Measurements from ENCODE around the gene CCDC200. TPM values are rescaled to one million over a fixed set of nuclear protein-coding genes. Genes with fewer than 3 reads are reported as not detected.
A peak's percentile ranks its signal among the peaks of the same experiment; 100 is the strongest.
"Not testable (repeated sequence)": the region's sequence is repeated elsewhere in the genome, so short reads cannot be mapped to it uniquely, and the experiment has no call there.

The CCDC200 gene
- total and polyA plus RNA-seq, 9 donors = 0.12 to 0.57 (median 0.30) TPM; not detected in 4

DNA sequence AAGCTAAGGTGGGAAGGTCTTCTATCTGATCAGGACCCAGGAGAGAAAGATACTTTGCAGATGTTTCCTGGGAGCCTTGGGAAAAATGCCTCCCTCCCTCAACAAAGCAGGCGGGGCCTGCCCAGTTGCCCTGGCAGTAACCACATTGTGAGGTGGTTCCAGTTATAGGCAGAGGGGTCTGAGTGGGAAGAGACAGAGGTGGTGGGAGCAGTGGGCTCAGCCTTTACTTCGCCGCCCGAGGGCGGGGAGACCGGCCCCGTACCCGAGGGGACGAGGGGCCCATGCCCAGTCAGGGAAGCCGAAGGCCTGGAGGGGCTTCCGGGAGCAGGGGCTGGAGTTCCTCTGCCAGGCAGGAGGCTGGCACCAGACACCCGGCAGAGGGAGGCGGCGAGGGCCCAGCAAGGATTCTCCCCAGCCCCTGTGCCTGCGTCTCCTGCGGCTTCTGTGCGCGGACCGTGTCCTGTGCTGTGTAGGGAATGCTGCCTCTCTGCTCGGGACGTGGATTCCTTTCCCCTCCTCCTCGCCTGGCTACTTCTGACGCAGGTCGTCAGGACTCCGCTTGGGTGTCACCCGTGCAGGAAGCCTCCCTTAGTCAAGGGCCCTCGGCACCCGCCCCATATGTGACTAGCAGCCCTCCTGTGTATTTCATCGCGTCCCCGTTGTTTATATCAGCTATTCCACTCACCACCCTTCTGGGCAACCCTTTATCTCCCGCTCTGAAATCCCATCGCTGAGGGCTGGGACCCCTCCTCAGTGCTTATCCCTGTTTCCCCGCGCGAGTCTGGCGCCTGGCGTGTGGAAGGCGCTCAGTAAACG is 3.0 kb upstream of the CCDC200 start:
- intact Hi-C loops (cut with DNase I); H3K27me3 ChIP-seq; H3K36me3 ChIP-seq; H3K9me3 ChIP-seq; H3K27ac ChIP-seq; H3K4me1 ChIP-seq (ENCODE audit: insufficient read depth): not testable (repeated sequence)
- peak in 1 of 5 donors; percentile 18 for DNase-seq
- 49 to 72% (median 61%) methylated on average over 17 to 27 of the region's 40 CpGs for WGBS, 3 donors
- H3K4me3 ChIP-seq = peak overlapping the region; percentile 0

DNA sequence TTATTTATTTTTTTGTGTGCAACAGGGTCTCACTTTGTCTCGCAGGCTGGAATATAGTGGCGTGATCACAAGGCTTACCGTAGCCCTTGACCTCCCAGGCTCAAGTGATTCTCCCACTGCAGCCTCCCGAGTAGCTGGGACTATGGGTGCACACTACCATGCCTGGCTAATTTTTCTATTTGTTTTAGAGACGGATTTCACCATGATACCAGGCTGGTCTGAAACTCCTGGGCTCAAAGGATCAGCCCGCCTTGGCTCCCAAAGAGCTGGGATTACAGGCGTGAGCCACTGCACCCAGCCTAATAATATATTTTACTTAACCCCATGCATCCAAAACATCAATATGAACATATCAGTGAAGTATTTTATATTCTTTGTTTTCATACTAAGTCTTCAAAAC is 2.0 kb downstream of the CCDC200 start:
- Histone ChIP-seq H3K27me3 (no peaks in the 10 kb centered on the region), H3K9me3 (no peaks in the 10 kb centered on the region), H3K36me3 (no peaks in the 10 kb centered on the region), H3K27ac (no peak overlapping the region), H3K4me1 (ENCODE audit: insufficient read depth) (no peaks in the 10 kb centered on the region), H3K4me3 (no peak overlapping the region)
- WGBS, 3 donors = 90 to 94% (median 94%) methylated on average over 7 of the region's 7 CpGs
- intact Hi-C loops (cut with DNase I) = loop anchor here in 1 of 4 donors (5.0 kb wide), 1 partner anchor 154 kb away; no protein-coding TSS in a partner anchor
- TF ChIP-seq EP300 (IDR thresholded peaks at IDR 0.05) (no peak), POLR2A (IDR thresholded peaks at IDR 0.05) (no peak)
- TF ChIP-seq, protein P1, sequence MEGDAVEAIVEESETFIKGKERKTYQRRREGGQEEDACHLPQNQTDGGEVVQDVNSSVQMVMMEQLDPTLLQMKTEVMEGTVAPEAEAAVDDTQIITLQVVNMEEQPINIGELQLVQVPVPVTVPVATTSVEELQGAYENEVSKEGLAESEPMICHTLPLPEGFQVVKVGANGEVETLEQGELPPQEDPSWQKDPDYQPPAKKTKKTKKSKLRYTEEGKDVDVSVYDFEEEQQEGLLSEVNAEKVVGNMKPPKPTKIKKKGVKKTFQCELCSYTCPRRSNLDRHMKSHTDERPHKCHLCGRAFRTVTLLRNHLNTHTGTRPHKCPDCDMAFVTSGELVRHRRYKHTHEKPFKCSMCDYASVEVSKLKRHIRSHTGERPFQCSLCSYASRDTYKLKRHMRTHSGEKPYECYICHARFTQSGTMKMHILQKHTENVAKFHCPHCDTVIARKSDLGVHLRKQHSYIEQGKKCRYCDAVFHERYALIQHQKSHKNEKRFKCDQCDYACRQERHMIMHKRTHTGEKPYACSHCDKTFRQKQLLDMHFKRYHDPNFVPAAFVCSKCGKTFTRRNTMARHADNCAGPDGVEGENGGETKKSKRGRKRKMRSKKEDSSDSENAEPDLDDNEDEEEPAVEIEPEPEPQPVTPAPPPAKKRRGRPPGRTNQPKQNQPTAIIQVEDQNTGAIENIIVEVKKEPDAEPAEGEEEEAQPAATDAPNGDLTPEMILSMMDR (IDR thresholded peaks at IDR 0.05) = no peak
- DNase-seq = no peak

DNA sequence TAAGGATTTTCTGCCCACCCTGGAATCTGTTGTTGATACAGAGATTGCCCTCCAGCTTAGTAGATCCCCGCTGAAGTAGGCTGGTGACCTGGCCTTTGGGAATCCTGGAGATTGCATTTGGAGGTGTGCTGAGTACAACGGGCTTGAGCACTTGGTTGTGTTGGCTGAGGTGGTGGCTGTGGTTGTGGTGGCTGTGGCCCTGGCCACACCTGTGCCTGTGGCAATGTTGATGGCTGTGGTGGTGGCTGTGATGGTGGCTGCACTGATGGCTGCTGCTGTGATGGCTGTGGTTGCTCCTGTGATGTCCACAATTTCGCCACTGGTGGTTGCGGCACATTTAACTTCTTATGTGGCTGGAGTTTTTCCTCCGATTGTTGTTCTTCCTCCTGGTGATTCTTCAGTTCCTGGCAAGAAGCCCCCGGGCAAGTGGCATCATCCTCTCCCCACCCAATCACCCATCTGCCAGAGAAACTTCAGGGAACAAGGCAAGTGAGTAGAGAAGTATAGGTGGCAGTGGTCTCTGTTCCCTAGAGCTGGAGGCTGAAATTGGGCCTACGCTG is 4.2 kb downstream of the CCDC200 start:
- no peaks in the 10 kb centered on the region for H3K27me3 ChIP-seq
- no peak for DNase-seq
- 88 to 95% (median 90%) methylated on average over 7 of the region's 7 CpGs for WGBS, 3 donors
- no peaks in the 10 kb centered on the region for H3K4me1 ChIP-seq (ENCODE audit: insufficient read depth)
- TF ChIP-seq POLR2A (IDR thresholded peaks at IDR 0.05) (no peak), EP300 (IDR thresholded peaks at IDR 0.05) (no peak)
- TF ChIP-seq, protein P1 (IDR thresholded peaks at IDR 0.05) = no peak
- H3K9me3 ChIP-seq = no peaks in the 10 kb centered on the region
- intact Hi-C loops (cut with DNase I) = no loop called here
- no peaks in the 10 kb centered on the region for H3K36me3 ChIP-seq
- no peak overlapping the region for H3K4me3 ChIP-seq
- H3K27ac ChIP-seq = no peak overlapping the region

DNA sequence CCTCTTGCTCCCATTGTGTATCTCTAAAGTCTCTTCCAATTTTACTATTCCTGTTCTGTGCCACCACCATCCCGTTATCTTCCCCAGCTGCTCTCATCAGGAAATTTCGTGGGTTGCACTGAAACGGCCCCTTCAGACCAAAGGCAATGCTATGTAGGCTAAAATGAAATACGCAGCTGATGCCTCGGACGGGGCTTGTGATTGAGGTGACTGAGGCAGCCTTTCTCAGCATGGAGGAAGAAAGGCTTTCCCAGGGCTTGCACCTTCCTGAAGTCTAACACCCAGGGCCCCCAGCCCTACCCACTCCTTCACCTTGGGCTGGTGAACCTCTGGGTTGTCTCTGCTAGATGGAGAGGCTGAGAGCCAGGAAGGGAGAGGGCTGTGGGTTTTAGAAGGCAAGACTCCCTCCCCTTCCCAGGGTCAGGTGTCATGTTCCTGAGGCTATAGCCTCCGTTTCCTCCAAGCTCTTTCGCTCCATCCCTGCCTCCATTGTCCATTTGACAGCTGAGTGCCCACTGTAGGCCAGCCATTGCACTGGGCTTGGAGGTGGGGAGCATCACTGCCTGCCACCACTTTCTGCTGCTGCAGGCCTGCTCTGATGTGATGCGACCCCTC is 7.8 kb downstream of the CCDC200 start:
- intact Hi-C loops (cut with DNase I) = no loop called here
- Histone ChIP-seq H3K9me3 (no peaks in the 10 kb centered on the region), H3K36me3 (no peaks in the 10 kb centered on the region), H3K27me3 (no peaks in the 10 kb centered on the region), H3K4me1 (ENCODE audit: insufficient read depth) (peaks cover 1% of the 10 kb centered on the region), H3K27ac (no peak overlapping the region), H3K4me3 (no peak overlapping the region)
- DNase-seq = no peak
- TF ChIP-seq, protein P1 (IDR thresholded peaks at IDR 0.05) = no peak
- TF ChIP-seq POLR2A (IDR thresholded peaks at IDR 0.05) = no peak
- TF ChIP-seq EP300 (IDR thresholded peaks at IDR 0.05) = no peak
- 79 to 85% (median 79%) methylated on average over 9 of the region's 9 CpGs for WGBS, 3 donors

Data from ovary (tissue), 9 donors.